ENCODE measurements around the gene ONECUT3.

GRCh38 chr19:1809678-1810077 is 56.4 kb downstream of the ONECUT3 start:
- TF ChIP-seq CTCF (IDR thresholded peaks at IDR 0.05; ENCODE audit: low read length) (no peak), EZH2 (optimal IDR thresholded peaks at IDR 0.05; ENCODE audit: low read depth, low read length) (no peak), EZH2phosphoT487 (IDR thresholded peaks at IDR 0.05; ENCODE audit: low read length) (no peak)
